HG03457 (cell line): ENCODE results near the gene GATA5.

ENCODE experiments used
- ATAC-seq: cut with Tn5 transposase; IDR thresholded peaks from one replicate; pipeline ENCODE4 v1.9.1; 2021; ENCODE audit warnings: moderate number of reproducible peaks; ENCODE audit not compliant: unreplicated experiment

GATA5 gene

GRCh38 chr20:62418709-62419487 is 56.9 kb downstream of the GATA5 start:
- no peak for ATAC-seq

GRCh38 chr20:62417981-62418708 is 57.6 kb downstream of the GATA5 start:
- no peak for ATAC-seq

- no peak for ATAC-seq
Observed at GRCh38 chr20:62416651-62417637, 58.9 kb downstream of the GATA5 start.

- no peak for ATAC-seq
Observed at GRCh38 chr20:62415354-62416111, 60.3 kb downstream of the GATA5 start.

GRCh38 chr20:62413896-62414481 is 61.8 kb downstream of the GATA5 start:
- no peak for ATAC-seq
